H1 (cell line): Measurements from ENCODE around the gene BPIFB6. TPM values are rescaled to one million over a fixed set of nuclear protein-coding genes. Genes with fewer than 3 reads are reported as not detected.

Experiments
- CTCF ChIA-PET: fragments of 300-600 bp; sonication (Branson Sonifier 250); formaldehyde crosslinking; loops from one replicate; lab custom pipeline; 2021; ENCODE audit not compliant: partially characterized antibody; lab: Charles Lee
- POLR2A ChIA-PET: fragments of 300-600 bp; sonication (Branson Sonifier 250); formaldehyde crosslinking; loops from one replicate; lab custom pipeline; 2021; ENCODE audit warnings: inconsistent platforms; ENCODE audit not compliant: partially characterized antibody; lab: Charles Lee
- DNase-seq, 2 experiments: peaks; one replicate each; pipeline versions ENCODE4 v3.0.0 to v3.0.0-alpha.2; 2010 to 2022; ENCODE audit warnings: low spot score in 2 of 2, low read depth in 1 of 2, mixed read lengths in 1 of 2
- FAIRE-seq: peaks from 2 replicates; lab custom pipeline; 2011; peaks lifted over from hg19 to GRCh38; lab: Jason Lieb, UNC
- H2AFZ ChIP-seq: 2 replicates; pipeline ENCODE4 v1.8.1; 2012; ENCODE audit warnings: low read length, inconsistent platforms
- H2AK5ac ChIP-seq: 2 replicates; pipeline ENCODE4 v1.6.1; 2013; ENCODE audit warnings: low read depth, low read length
- H2BK120ac ChIP-seq: replicated peaks from 2 replicates; pipeline ENCODE3; 2013; ENCODE audit warnings: low read depth, low read length, inconsistent platforms
- H2BK12ac ChIP-seq: 2 replicates; pipeline ENCODE4 v1.6.1; 2013; ENCODE audit warnings: low read depth, low read length
- H2BK15ac ChIP-seq: 2 replicates; pipeline ENCODE4 v1.6.1; 2013; ENCODE audit warnings: low read length
- H2BK20ac ChIP-seq: 2 replicates; pipeline ENCODE4 v1.6.1; 2013; ENCODE audit warnings: low read length
- H2BK5ac ChIP-seq: 2 replicates; pipeline ENCODE4 v1.6.1; 2013; ENCODE audit warnings: low read depth, low read length
- H3K14ac ChIP-seq: 2 replicates; pipeline ENCODE4 v1.6.1; 2013; ENCODE audit warnings: inconsistent platforms; ENCODE audit not compliant: insufficient read length
- H3K18ac ChIP-seq: 2 replicates; pipeline ENCODE4 v1.6.1; 2013; ENCODE audit warnings: low read length; ENCODE audit errors: extremely low read depth
- H3K23ac ChIP-seq: 2 replicates; pipeline ENCODE4 v1.6.1; 2013; ENCODE audit warnings: inconsistent platforms; ENCODE audit not compliant: insufficient read length
- H3K23me2 ChIP-seq: 2 replicates; pipeline ENCODE4 v1.6.1; 2013; ENCODE audit warnings: low read depth, low read length
- H3K27ac ChIP-seq: 2 replicates; pipeline ENCODE4 v1.6.1; 2011; ENCODE audit warnings: low read depth, low read length, inconsistent platforms
- H3K27me3 ChIP-seq, 4 experiments: replicated peaks in 1 of 4; 1 replicate in 1 of 4; 2 replicates in 3 of 4; pipeline versions ENCODE4 v1.6.1 to v1.8.1; 2011 to 2013; ENCODE audit warnings: low read length in 3 of 4, mild to moderate bottlenecking in 3 of 4, inconsistent platforms in 2 of 4, mixed read lengths in 2 of 4, moderate library complexity in 1 of 4; ENCODE audit not compliant: control insufficient read depth in 3 of 4, insufficient read depth in 3 of 4; ENCODE audit errors: extremely low read depth in 1 of 4
- H3K36me3 ChIP-seq, 4 experiments: 2 replicates each; pipeline versions ENCODE4 v1.6.1 to v1.8.1; 2011 to 2013; ENCODE audit warnings: mild to moderate bottlenecking in 4 of 4, low read length in 3 of 4, moderate library complexity in 2 of 4, control low read depth in 1 of 4, inconsistent platforms in 1 of 4; ENCODE audit not compliant: insufficient read depth in 4 of 4, control insufficient read depth in 2 of 4
- H3K4ac ChIP-seq: replicated peaks from 2 replicates; pipeline ENCODE3; 2013; ENCODE audit warnings: low read length, low read depth, mixed read lengths, inconsistent platforms; ENCODE audit not compliant: insufficient read length
- H3K4me1 ChIP-seq, 4 experiments: replicated peaks in 1 of 4; 1 replicate in 1 of 4; 2 replicates in 3 of 4; pipeline versions ENCODE4 v1.6.1 to v1.8.1; 2011 to 2013; ENCODE audit warnings: low read length in 3 of 4, inconsistent platforms in 2 of 4, mixed read lengths in 1 of 4; ENCODE audit not compliant: insufficient read depth in 4 of 4, control insufficient read depth in 3 of 4
- H3K4me2 ChIP-seq, 2 experiments: 2 replicates each; pipeline versions ENCODE4 v1.6.1 to v1.8.1; 2011 to 2013; ENCODE audit warnings: low read depth in 2 of 2, low read length in 2 of 2, control low read depth in 1 of 2, inconsistent platforms in 1 of 2, mild to moderate bottlenecking in 1 of 2; ENCODE audit not compliant: insufficient read depth in 1 of 2
- H3K4me3 ChIP-seq, 4 experiments: fragments of 200-600, 300-600 bp in 1 of 4; sonication (generic), shearing (Covaris generic), sonication (Bioruptor Twin) in 1 of 4; 2 replicates each; pipeline versions ENCODE4 v1.5.1 to v1.8.1; 2011 to 2016; ENCODE audit warnings: low read length in 4 of 4, low read depth in 3 of 4, control low read depth in 2 of 4, inconsistent platforms in 2 of 4, mild to moderate bottlenecking in 2 of 4, mixed read lengths in 1 of 4, moderate library complexity in 1 of 4; ENCODE audit not compliant: insufficient read depth in 2 of 4; ENCODE audit errors: extremely low read depth in 1 of 4
- H3K56ac ChIP-seq: replicated peaks from 2 replicates; pipeline ENCODE3; 2013; ENCODE audit warnings: low read depth, mild to moderate bottlenecking, mixed read lengths, low read length, inconsistent platforms; ENCODE audit not compliant: insufficient read length
- H3K79me1 ChIP-seq: 2 replicates; pipeline ENCODE4 v1.6.1; 2013; ENCODE audit warnings: low read depth, low read length, control low read depth
- H3K79me2 ChIP-seq, 2 experiments: 2 replicates each; pipeline versions ENCODE4 v1.6.1 to v1.8.1; 2012 to 2013; ENCODE audit warnings: low read length in 2 of 2, mild to moderate bottlenecking in 2 of 2, inconsistent platforms in 1 of 2; ENCODE audit not compliant: insufficient read depth in 2 of 2, control insufficient read depth in 1 of 2
- H3K9ac ChIP-seq, 4 experiments: replicated peaks in 1 of 4; 1 replicate in 1 of 4; 2 replicates in 3 of 4; pipeline versions ENCODE4 v1.6.1 to v1.8.1; 2011 to 2013; ENCODE audit warnings: low read depth in 3 of 4, low read length in 3 of 4, control low read depth in 2 of 4, mild to moderate bottlenecking in 2 of 4, moderate library complexity in 2 of 4, inconsistent platforms in 1 of 4; ENCODE audit errors: extremely low read depth in 1 of 4
- H3K9me3 ChIP-seq, 2 experiments: 2 replicates each; pipeline versions ENCODE4 v1.6.1 to v1.8.1; 2012 to 2013; ENCODE audit warnings: mild to moderate bottlenecking in 2 of 2, moderate library complexity in 2 of 2, control low read depth in 1 of 2, inconsistent platforms in 1 of 2, low read depth in 1 of 2, low read length in 1 of 2, mixed read lengths in 1 of 2; ENCODE audit not compliant: insufficient read depth in 2 of 2
- H4K20me1 ChIP-seq, 2 experiments: replicated peaks in 1 of 2; 2 replicates each; pipeline versions ENCODE3 to v1.8.1; 2011 to 2013; ENCODE audit warnings: inconsistent platforms in 2 of 2, low read length in 2 of 2, mild to moderate bottlenecking in 1 of 2; ENCODE audit not compliant: insufficient read depth in 2 of 2, control insufficient read depth in 1 of 2
- H4K5ac ChIP-seq: 2 replicates; pipeline ENCODE4 v1.6.1; 2013; ENCODE audit warnings: low read length, low read depth, mixed read lengths, inconsistent platforms; ENCODE audit not compliant: insufficient read length
- H4K8ac ChIP-seq: 2 replicates; pipeline ENCODE4 v1.8.0; 2013; ENCODE audit warnings: mild to moderate bottlenecking, moderate library complexity, low read length, inconsistent platforms; ENCODE audit not compliant: insufficient read depth; ENCODE audit errors: extremely low read depth
- H4K91ac ChIP-seq: replicated peaks from 2 replicates; pipeline ENCODE3; 2013; ENCODE audit warnings: low read length, mixed read lengths, inconsistent platforms; ENCODE audit not compliant: insufficient read length
- ASH2L ChIP-seq: fragments of 200-600, 300-600 bp; sonication (generic); IDR thresholded peaks from one replicate; pipeline ENCODE4 v1.7.1; 2017; ENCODE audit warnings: low read length
- BRCA1 ChIP-seq: IDR thresholded peaks from 2 replicates; pipeline ENCODE4 v1.6.1; 2012; ENCODE audit warnings: low read depth, low read length, improper control_type of control experiment
- EP300 ChIP-seq, 2 experiments: IDR thresholded peaks; 1 replicate in 1 of 2; 2 replicates in 1 of 2; pipeline ENCODE4 v1.6.1; 2011 to 2012; ENCODE audit warnings: low read depth in 2 of 2, low read length in 2 of 2, mild to moderate bottlenecking in 2 of 2, borderline replicate concordance in 1 of 2, inconsistent platforms in 1 of 2, moderate library complexity in 1 of 2
- EZH2 ChIP-seq: fragments of 200-600 bp; sonication (generic); IDR thresholded peaks from 2 replicates; pipeline ENCODE4 v1.7.1; 2012; ENCODE audit warnings: low read depth, mild to moderate bottlenecking, moderate library complexity, low read length, inconsistent platforms; ENCODE audit not compliant: severe bottlenecking
- GTF2F1 ChIP-seq: IDR thresholded peaks from 2 replicates; pipeline ENCODE4 v1.6.1; 2012; ENCODE audit warnings: low read depth, low read length, improper control_type of control experiment, borderline replicate concordance
- NRF1 ChIP-seq: IDR thresholded peaks from 2 replicates; pipeline ENCODE4 v1.6.1; 2011; ENCODE audit warnings: mild to moderate bottlenecking, low read depth, low read length, improper control_type of control experiment
- PHF8 ChIP-seq: fragments of 200-600 bp; sonication (generic); conservative IDR thresholded peaks from 2 replicates; pipeline ENCODE4 v1.7.1; 2012; ENCODE audit warnings: low read depth, mild to moderate bottlenecking, inconsistent platforms, low read length, moderate library complexity
- POLR2A ChIP-seq, 2 experiments: IDR thresholded peaks; 1 replicate in 1 of 2; 2 replicates in 1 of 2; pipeline ENCODE4 v1.6.1; 2011; ENCODE audit warnings: low read depth in 2 of 2, low read length in 2 of 2, mild to moderate bottlenecking in 2 of 2; ENCODE audit errors: control extremely low read depth in 1 of 2
- POLR2AphosphoS5 ChIP-seq: IDR thresholded peaks from 2 replicates; pipeline ENCODE4 v1.6.1; 2011; ENCODE audit warnings: low read depth, low read length
- POU5F1 ChIP-seq: IDR thresholded peaks from 2 replicates; pipeline ENCODE4 v1.6.1; 2011; ENCODE audit warnings: low read depth, mild to moderate bottlenecking, low read length, moderate library complexity
- RAD21 ChIP-seq, 2 experiments: IDR thresholded peaks in 1 of 2; conservative IDR thresholded peaks in 1 of 2; 2 replicates each; pipeline ENCODE4 v1.6.1; 2011; ENCODE audit warnings: low read depth in 2 of 2, low read length in 2 of 2, improper control_type of control experiment in 1 of 2, inconsistent platforms in 1 of 2, mild to moderate bottlenecking in 1 of 2, moderate library complexity in 1 of 2
- TAF1 ChIP-seq: IDR thresholded peaks from 2 replicates; pipeline ENCODE4 v1.6.1; 2011; ENCODE audit warnings: mild to moderate bottlenecking, low read depth, low read length
- TEAD4 ChIP-seq: IDR thresholded peaks from 2 replicates; pipeline ENCODE4 v1.6.1; 2012; ENCODE audit warnings: low read depth, low read length, inconsistent platforms, mixed read lengths
- whole genome bisulfite sequencing, 2 experiments: shearing (Covaris generic) in 1 of 2; methylation state at CpG; one replicate each; pipeline versions ENCODE4 v1.1.6 to v1.1.7; 2013 to 2015; ENCODE audit warnings: low lambda C conversion rate in 2 of 2, mixed read lengths in 2 of 2, inconsistent platforms in 1 of 2, low coverage in 1 of 2, missing lambda C conversion rate in 1 of 2; ENCODE audit not compliant: insufficient replicate concordance in 2 of 2, insufficient coverage in 1 of 2, insufficient read length in 1 of 2; ENCODE audit errors: extremely low coverage in 1 of 2, missing lambda C conversion rate in 1 of 2; 5-methylcytosine and 5-hydroxymethylcytosine counted together
- polyA plus RNA-seq, 7 experiments: library from polyadenylated mRNA; depleted of rRNA in 3 of 7; stranded (reverse) in 5 of 7; unstranded in 2 of 7; fragments of >200 nt in 5 of 7; fragments of 200-250 nt in 2 of 7; gene quantifications; 1 replicate in 5 of 7; 2 replicates in 1 of 7; 4 replicates in 1 of 7; pipeline versions ENCODE4 v1.2.1 to v1.2.3, GENCODE V29; 2011 to 2013; ENCODE audit warnings: missing spikeins in 2 of 7, mixed read lengths in 2 of 7
- total RNA-seq: library from RNA; stranded (reverse); fragmentation: NEBNext Ultra II Directional; extraction: Animal tissue kit (Norgen Biotek cat#: 25700); gene quantifications from 2 replicates; pipeline ENCODE4 v1.2.1, GENCODE V29; 2021
- TF ChIP-seq, protein P1 (sequence below): IDR thresholded peaks from 2 replicates; pipeline ENCODE4 v1.6.1; 2012; ENCODE audit warnings: inconsistent platforms

Gene BPIFB6
- total and polyA plus RNA-seq, 2 of the 8 experiments (the other 6 are each of a cell fraction or from before 2014, with no cell fraction given) = not detected

DNA sequence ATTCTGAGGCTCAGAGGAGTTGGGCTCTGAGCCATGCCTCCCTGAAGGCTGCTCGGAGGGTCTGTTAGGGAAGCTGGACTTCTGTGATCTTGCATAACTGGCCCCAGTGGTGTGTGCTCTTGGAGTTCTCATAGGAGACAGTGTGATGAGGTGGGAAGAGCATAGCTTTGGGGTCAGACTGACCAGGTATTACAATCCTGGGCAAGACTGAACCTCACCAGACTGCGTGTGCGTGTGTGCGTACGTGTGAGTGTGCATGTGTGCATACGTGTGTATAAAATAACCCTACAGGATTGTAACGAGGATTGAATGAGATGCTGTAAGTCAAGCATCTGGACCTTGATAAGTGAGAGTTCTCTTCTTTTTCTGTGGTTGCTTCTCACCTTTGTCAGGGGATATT is 13.9 kb upstream of the BPIFB6 start:
- H3K27me3 ChIP-seq = no peaks in the 10 kb centered on the region
- FAIRE-seq (no peak), DNase-seq (no peak)
- H3K36me3 ChIP-seq = no peaks in the 10 kb centered on the region
- no peaks in the 10 kb centered on the region for H3K23me2 ChIP-seq
- no peaks in the 10 kb centered on the region for H3K79me1 ChIP-seq
- H3K4me2 ChIP-seq = no peak overlapping the region
- H3K4me3 ChIP-seq = no peak overlapping the region
- ChIA-PET POLR2A (interaction anchor here (1.0 to 1.3 kb wide), 2 partner anchors 12 to 18 kb away, joined by 4 to 5 read pairs; no protein-coding TSS in a partner anchor), CTCF (interaction anchor here (0.9 to 11.8 kb wide), 6 partner anchors 14 to 78 kb away, joined by 3 to 86 read pairs (median 3); partner anchors contain the start of genes BPIFB2 and SUN5)
- peaks cover 0 to 2% of the 10 kb centered on the region in 2 experiments for H4K20me1 ChIP-seq
- no peak overlapping the region for H3K23ac ChIP-seq
- H2BK12ac ChIP-seq = no peak overlapping the region
- H2BK5ac ChIP-seq = no peak overlapping the region
- no peak overlapping the region for H2AFZ ChIP-seq
- no peak overlapping the region for H3K56ac ChIP-seq
- H3K4ac ChIP-seq = no peak overlapping the region
- H3K14ac ChIP-seq = no peak overlapping the region
- WGBS, 2 experiments = 94% methylated on average over 7 of the region's 7 CpGs; no CpG with 5 or more reads in 1 of the 2 experiments
- H2BK120ac ChIP-seq = no peak overlapping the region
- no peak overlapping the region for H2BK20ac ChIP-seq
- no peak overlapping the region for H3K27ac ChIP-seq
- H4K8ac ChIP-seq = no peak overlapping the region
- H3K18ac ChIP-seq = no peak overlapping the region
- no peaks in the 10 kb centered on the region for H3K9me3 ChIP-seq
- no peak overlapping the region for H2AK5ac ChIP-seq
- H2BK15ac ChIP-seq = 0 out of 2 replicates have a peak overlapping the region, but pooled peaks have one; percentile 72
- H3K79me2 ChIP-seq = no peaks in the 10 kb centered on the region
- no peak overlapping the region for H3K9ac ChIP-seq
- no peak overlapping the region for H4K5ac ChIP-seq
- no peak overlapping the region for H4K91ac ChIP-seq
- H3K4me1 ChIP-seq = peaks cover 0 to 11% (median 0%) of the 10 kb centered on the region in 4 experiments; a peak in 1 of 7 replicates
- TF ChIP-seq TEAD4 (no peak), EZH2 (no peak), GTF2F1 (no peak), POLR2AphosphoS5 (no peak), NRF1 (no peak), POU5F1 (no peak), EP300 (IDR thresholded peaks at IDR 0.05; ENCODE audit: borderline replicate concordance in 1 of 2, low read depth in 2 of 2, low read length in 2 of 2) (no peak), PHF8 (no peak), ASH2L (no peak), POLR2A (IDR thresholded peaks at IDR 0.05; ENCODE audit: control extremely low read depth in 1 of 2, low read depth in 2 of 2, low read length in 2 of 2) (no peak), RAD21 (IDR thresholded peaks at IDR 0.05 in 1 of 2, conservative IDR thresholded peaks at IDR 0.05 in 1 of 2; ENCODE audit: low read depth in 2 of 2, low read length in 2 of 2) (no peak), TAF1 (no peak), BRCA1 (no peak)
- TF ChIP-seq, protein P1, sequence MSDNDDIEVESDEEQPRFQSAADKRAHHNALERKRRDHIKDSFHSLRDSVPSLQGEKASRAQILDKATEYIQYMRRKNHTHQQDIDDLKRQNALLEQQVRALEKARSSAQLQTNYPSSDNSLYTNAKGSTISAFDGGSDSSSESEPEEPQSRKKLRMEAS = no peak
